Bone marrow (tissue), 2 donors: Measurements from ENCODE around the gene TMEM132D.

Experiments used
- DNase-seq, 2 donors: peaks; one replicate each; lab custom pipeline; 2025; lab: John Stamatoyannopoulos, UW

Gene TMEM132D

GRCh38 chr12:129434790-129435189, 469.0 kb downstream of the TMEM132D start:
- no peak for DNase-seq

- no peak for DNase-seq
These were observed 475.4 kb downstream of the TMEM132D start for GRCh38 chr12:129428240-129428936.

DNA sequence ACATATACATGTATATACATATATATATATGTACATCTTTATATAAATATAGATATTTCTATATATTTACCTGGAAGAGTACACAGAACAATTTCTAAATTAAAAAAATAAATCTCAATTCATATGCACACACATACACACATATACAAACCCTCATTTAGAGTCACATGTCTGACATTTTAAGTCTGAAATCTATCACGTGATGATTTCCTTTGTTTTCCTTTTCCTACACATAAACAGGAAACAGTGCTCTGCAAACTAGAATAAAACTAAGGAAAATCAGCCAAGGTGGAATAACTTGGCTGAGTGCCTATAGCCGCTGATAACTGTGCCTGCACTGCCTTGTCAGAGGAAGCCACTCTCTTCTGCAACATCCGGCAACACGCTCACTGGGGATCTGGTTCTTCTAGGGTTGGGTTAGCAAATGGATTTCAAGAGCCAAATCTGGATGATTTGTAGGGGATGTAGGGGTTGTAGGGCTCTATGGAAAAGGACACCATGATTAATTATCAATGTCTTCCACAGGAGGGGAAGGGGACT, 480.7 kb downstream of the TMEM132D start:
- no peak for DNase-seq

- DNase-seq = no peak
These were observed 490.5 kb downstream of the TMEM132D start for GRCh38 chr12:129413295-129413694.

DNA sequence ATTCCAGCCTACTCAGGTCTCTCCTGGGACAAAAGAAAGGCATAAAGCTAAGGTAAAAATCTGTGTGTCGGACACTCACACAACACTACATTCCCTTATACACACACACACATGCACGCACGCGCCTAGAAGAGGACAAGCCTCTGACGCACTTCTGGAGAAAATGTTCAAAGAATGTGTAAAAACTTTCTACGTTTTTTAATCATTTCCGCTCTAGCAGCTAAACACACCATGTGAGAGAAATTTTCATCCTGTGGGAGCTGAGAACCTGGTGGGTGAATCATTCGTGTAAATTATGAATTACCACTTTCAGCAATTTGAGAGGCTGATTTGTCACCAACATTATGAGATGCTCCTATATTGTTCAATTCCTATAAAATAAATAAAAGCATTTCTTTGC, 494.5 kb downstream of the TMEM132D start:
- no peak for DNase-seq

GRCh38 chr12:129404556-129404955, 499.3 kb downstream of the TMEM132D start:
- no peak for DNase-seq

DNA sequence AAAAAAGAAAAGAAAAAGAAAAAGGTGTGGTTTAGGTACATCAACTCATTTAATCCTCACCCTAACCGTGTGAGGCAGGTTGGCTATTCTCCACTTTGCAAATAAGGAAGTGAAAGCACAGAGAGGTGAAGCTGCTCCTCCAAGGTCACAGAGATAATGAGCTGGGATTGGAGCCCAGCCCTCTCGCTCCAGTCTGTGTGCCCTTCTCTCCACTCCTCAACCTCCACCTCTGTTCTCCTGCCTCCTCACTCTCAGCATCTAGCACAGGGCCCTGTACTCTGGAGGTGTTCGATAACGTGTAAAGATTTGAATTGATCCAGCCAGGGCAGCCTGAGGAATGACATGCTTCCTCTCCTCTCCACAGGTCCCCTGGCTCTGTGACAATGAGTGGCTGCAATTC, 502.3 kb downstream of the TMEM132D start:
- no peak for DNase-seq

DNA sequence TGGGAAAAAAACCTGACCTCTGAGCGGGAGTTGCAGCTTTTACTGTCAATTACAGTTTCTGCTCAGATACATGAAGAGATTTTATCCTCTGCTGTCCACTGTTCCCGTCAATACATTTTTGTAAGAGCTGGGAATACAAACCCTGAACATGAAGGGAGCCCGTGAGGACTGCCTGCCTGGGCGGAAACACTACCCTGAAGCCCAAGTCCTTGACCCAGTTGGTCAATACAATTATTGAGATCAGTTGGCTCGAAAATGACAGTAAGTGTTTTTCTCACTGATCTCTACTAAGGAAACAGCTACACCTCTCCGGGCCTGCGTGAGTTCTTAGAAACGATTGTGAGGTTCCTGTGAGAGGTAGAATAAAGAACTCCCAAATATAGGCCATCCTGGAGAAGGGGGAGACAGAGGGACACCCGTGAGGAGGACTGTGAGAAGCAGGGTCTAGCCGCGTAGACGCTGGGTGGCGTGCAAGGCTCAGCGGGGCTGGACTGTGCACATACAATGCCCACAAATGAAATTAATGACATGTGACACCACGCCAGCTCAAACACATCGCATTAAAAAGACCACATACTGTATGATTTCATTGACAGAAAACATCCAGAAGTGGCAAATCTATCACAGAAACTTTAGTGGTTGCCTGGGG, 509.5 kb downstream of the TMEM132D start:
- DNase-seq = no peak

DNA sequence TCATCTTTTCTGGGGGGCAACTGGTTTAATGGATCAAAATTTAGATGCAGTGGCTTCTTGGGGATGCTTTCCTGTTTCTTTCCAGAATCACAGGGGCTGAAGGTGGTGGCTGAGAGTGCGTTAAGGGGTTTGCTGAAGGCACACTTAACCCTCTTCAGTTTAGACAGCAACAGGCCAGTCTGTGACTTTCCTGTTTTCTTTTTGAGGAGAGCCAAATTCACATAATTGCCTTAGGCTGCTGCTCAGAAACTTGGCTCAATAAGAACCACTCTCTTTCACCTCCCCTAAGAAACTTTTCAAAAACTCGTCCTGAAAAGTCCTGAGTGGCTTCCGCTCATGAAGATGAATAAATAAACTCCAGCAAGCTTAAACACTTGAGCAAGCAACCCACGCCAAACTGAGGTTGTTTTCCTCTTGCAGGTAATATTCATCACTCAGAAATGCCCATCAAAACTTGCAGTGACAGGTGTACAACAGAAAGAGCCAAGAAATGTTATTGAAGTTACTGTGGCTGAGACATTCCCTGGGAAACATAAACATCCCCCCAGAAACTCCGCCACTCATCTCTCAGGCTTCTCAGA, 510.4 kb downstream of the TMEM132D start:
- DNase-seq = no peak

GRCh38 chr12:129385637-129385990, 518.2 kb downstream of the TMEM132D start:
- DNase-seq = no peak

DNA sequence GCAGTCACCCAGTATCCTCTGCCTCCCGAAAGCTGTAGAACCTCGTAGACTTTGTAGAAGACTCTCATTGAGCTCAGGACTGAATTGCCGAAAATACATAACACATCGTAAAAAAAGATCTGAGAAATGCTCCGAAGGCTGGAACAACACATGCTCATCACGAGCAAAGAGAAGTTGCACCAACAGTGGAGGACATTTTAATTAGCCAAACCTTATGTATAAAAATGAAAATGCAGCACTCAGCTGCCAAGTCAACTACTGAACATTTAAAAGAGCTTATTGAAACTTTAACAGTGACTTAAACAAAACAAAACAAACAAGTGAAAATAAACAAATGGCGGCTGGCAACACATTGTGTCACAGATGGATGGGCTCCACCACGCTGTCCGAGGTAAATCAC, 519.9 kb downstream of the TMEM132D start:
- no peak for DNase-seq

- DNase-seq = no peak
These were observed 522.1 kb downstream of the TMEM132D start for GRCh38 chr12:129381715-129382114.

DNA sequence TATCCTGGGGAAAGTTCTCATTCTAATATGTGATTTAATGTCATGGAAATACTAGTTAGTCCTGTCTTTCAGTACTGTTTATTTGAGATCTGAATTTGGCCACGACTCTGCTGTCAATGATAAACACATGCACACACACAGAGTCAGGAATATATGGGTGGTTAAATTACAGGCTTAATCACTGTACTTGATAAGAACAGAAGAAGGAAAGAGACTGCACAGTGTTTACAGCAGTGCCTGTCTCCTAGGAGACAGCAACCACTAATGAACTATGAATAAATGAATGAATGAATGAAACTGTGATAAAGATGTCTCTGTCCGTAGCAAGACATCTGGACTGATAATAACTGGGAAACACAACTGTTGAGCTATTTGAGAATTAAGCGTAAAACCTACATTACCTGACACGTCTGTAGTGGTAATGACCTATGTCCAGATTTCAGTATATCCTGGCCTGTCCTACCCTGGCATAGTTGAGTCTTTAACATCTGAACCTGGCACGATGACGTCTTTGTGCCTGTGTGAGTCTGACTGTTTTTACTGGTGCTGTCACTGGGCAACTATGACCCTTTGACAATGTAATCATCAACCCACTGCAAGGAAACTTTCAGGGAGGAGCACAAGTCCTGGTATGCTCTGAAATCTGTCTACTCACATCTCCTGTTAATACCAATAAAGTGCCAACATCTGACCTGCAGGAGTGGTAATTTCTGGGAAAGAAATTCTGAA, 524.6 kb downstream of the TMEM132D start:
- no peak for DNase-seq

- DNase-seq = no peak
These were observed 525.3 kb downstream of the TMEM132D start for GRCh38 chr12:129378496-129378895.

GRCh38 chr12:129373746-129374145, 530.1 kb downstream of the TMEM132D start:
- DNase-seq = no peak

DNA sequence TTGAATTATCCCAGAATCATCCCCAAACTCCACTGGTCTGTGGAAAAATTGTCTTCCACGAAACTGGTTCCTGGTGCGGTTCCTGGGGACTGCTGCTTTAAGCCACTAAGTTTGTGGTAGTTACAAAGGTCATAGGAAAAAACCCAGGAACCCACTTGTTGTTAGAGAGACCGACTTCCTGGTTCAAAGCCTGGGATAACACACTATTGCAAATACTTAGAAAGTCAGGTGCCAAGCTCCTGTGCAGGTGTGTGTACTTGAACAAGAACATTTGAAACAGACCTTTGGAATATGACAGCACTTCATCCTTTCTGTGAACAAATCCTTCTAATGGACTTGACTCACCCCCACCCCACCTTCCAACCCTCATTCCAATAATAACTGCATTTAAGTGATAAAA, 530.9 kb downstream of the TMEM132D start:
- no peak for DNase-seq

GRCh38 chr12:129372348-129372747, 531.5 kb downstream of the TMEM132D start:
- DNase-seq = no peak

GRCh38 chr12:129371268-129371667, 532.6 kb downstream of the TMEM132D start:
- DNase-seq = no peak

DNA sequence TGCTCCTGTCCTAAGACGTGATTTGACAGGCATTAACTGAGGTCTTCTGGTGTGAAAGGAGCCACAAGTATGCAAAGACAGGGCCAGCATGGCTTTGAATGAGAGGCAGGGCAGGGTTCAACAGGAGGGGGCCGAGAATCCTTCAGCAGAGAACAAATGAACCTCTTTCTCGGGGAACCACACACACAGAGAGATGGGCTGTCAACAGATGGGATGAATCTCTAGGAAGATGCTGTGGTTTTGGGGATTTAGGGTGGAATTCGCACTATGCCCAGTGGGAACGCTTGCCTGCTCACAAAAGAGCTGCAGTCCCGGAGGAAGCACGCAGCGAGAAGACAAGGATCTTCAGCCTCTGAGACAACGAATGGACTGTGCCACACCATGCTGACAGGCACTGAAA, 537.2 kb downstream of the TMEM132D start:
- DNase-seq = no peak

- DNase-seq = no peak
These were observed 540.8 kb downstream of the TMEM132D start for GRCh38 chr12:129363041-129363440.

- no peak for DNase-seq
These were observed 546.6 kb downstream of the TMEM132D start for GRCh38 chr12:129357233-129357632.

- no peak for DNase-seq
These were observed 552.3 kb downstream of the TMEM132D start for GRCh38 chr12:129351481-129351880.

DNA sequence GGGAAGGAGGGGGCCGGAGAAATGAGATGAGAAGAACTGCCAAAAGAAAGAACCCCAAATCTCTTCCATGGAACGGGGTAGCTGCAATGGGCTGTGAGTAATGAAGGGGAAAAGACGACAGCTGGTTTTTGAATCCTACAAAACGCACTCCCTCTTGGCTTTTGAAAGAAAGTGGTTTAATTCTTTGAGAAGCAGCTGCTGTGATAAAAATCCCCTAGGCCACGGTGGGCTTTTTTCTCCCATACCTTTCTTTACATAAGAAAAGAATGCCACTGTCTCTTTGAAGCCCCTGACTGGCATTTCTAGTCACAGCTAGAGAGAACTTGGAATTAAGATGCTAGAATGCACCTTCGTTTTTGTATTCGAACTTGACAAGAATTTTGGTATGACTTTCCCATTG, 564.5 kb downstream of the TMEM132D start:
- DNase-seq = no peak
